GM19463 (cell line): ENCODE measurements around the gene FBXO28.

ENCODE experiments used
- ATAC-seq: cut with Tn5 transposase; IDR thresholded peaks from one replicate; pipeline ENCODE4 v1.9.1; 2021; ENCODE audit warnings: mild to moderate bottlenecking, moderate library complexity; ENCODE audit not compliant: unreplicated experiment

FBXO28 gene

DNA sequence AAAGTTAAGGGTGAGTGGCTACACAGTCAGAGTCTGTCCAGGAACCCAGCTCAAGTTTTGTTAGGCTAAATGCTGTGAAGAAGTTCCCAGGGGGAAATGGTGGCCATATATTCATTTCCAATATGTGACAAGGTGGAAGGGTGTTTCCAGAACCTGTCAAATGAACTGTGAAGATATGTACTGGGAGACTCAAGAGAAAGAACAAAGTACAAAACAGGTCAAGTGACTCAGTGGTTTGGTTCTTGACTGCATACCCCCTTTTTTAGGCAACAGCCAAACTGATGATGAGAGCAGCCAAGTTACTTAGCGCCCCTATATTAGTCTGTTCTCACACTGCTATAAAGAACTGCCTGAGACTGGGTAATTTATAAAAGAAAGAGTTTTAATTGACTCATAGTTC is 18.6 kb upstream of the FBXO28 start:
- ATAC-seq: no peak

DNA sequence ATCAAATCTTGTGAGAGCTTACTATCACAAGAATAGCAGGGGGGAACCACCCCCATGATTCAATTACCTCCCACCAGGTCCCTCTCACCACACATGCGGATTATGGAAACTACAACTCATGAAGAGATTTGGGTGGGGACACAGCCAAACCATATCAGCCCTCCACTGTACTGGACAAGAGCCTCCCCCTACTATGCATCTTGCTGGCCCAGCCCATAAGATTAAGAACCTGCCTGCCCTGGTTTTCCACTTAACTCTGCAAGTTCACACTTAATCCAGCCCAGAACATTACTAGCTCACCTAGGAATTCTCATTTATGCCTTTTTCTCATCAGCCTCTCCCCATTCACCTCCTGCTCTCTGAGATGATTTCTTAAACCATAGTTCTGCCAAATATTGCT is 18.0 kb upstream of the FBXO28 start:
- ATAC-seq: no peak

DNA sequence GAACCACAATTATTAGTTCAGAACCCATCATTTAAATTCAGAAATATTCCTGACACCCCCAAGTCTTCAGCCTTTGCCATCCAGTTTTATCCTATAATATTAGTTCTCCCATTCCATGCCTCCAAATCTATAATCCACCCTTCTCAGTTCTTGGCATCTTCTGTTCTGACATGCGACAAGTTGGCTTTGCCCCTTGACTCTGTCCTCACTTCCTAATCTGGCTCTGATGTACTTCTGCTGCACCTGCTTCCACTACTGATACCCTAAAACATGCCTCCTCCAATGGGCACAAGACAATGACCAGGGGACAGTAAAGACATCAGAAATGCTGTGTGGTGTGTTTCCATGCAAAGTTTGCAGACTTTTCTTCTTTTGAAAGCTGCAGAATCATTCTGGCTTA is 17.1 kb upstream of the FBXO28 start:
- no peak for ATAC-seq

DNA sequence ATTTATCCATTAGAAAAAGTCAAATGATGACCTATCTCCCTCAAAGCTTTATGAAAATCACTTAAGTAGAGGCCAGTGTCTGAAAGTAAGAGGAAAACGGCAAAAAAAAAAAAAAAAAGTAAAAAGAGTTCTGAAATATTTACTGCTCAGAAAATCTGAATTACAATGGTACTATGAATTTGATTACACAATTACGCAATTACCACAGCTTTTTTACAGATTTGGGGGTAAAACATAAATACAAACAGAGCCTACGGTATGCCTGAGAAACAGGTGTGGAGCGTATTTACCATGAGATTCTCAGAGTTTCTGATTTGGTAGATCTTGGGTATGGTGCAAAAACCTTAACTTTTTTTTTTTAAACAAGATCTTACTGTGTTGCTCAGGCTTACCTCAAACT is 15.9 kb upstream of the FBXO28 start:
- no peak for ATAC-seq

DNA sequence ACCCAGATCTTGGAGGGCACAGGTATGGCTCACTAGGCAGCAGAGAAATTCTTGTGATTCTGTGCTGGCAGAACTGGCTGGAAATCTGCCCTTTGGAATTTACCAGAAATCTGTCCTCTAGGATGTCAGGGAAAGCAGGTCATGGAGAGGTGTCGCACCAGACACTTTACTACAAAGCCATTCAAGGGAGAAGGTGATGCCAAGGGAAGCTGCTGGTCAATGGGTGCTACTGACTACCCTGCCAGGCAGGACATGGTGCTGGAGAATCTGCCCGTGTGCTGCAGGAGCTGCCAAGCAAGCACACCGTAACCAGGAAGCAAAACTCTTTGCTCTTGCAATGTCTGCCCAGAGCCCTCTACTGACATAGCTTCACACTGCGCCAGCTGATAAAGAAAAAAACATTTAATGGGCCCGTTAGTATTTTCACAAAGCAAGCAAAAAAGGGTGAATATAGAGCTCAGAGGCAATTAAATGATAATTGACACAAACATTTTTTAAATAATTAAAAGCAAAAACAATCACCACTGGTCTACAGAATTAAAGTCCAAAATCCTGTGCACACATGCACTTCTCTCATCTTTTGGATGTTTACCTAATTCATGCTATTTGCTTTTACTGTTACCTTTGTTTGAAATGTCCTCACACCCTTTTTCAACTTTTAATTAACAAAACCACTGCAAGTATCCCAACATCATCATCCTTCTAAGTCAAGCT is 7.2 kb upstream of the FBXO28 start:
- ATAC-seq: peak; percentile 72

DNA sequence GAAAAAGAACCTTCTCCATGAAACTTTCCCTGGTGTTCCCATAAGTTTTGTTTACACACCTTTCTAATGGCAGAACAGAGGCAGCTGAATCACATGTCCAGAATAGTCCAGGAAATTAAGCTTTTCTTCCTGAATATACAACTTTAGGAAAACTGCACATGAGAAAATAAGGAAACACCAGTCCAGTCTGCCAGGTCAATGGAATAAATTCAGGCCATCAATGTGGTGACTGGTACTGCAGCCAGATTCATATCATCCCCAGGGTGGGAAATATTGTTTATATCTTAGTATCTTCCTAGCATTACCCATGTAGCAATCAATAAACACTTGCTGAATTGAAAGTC is 6.7 kb upstream of the FBXO28 start:
- ATAC-seq: no peak

DNA sequence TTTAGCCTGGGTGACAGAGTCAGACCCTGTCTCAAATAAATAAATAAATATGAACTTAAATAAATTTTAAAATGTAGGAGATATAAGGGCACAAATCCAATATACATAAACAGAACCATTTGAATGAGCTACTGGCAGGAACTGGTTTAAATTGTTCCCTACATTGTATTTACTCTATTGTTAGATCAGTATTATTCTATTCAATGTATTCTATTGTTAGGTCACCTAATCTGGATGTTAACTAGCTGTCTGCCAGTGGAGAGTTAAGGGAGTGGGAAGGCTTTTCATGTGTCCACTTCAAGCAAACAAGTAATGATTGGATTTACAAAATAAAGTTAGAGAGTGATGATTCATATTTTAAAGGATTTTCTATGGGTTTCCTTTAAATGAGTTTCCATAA is 4.9 kb upstream of the FBXO28 start:
- ATAC-seq: no peak

DNA sequence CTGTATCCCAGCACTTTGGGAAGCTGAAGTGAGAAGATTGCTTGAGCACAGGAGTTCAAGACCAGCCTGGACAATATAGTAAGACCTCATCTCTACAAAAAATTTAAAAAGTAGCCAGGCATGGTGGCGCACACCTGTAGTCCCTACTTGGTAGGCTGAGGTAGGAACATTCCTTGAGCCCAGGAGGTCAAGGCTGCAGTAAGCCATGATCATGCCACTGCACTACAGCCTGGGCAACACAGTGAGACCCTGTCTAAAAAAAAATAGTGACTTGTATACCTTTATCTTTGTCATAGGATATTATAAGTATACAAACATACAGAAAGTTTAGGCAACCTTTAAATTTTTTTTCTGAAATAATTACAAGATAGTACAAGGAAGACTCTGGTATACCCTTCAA is 3.9 kb upstream of the FBXO28 start:
- ATAC-seq: no peak

DNA sequence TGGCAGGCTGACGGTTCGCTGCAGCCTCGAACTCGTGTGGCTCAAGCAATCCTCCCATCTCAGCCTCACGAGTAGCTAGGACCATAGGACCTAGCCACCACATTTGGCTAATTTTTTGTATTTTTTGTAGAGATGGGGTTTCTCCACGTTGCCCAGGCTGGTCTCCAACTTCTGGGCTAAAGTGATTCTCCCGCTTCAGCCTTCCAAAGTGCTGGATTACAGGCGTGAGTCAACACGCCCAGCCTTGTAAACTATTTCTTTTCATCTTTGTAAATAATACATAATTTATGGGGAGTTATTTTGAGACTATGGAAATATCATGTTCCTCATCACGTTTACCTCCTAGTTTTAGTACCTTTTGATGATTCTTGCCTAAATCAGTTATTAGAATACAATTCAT is 906 bp upstream of the FBXO28 start:
- ATAC-seq: no peak

DNA sequence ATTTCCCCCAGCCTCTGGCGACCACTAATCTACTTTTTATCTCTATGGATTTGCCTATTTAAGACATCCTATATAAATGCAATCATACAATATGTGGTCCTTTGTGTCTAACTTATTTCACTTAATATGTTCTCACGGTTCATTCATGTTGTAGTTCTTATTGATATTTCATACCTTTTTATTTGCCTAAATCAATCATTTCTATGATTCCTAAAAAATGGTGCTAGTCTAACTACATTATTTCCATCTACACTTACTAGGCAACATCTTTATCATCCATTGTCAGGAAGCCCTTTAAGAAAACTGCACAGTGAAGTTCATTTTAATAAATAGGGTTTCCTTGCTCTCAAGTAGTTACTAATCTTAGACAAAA is 380 bp upstream of the FBXO28 start:
- ATAC-seq: no peak

DNA sequence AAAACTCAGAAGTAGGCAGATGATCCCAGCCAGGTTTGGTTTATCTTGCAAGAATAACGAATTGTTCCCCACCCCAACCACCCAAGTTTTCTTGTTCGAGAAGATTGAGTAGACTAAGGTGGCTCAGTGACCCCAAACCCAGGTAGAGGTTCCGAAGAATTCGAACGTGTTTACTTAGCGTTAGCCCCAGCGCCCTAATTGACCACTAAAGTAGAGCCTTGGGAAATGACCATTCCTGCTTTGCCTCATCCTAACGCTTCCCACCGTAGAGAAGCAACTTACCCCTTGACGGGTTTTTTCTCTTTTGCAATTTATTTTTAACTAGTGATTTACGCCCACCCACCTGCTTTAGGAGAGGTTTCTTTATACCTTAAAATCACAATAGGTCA is 870 bp downstream of the FBXO28 start:
- no peak for ATAC-seq

DNA sequence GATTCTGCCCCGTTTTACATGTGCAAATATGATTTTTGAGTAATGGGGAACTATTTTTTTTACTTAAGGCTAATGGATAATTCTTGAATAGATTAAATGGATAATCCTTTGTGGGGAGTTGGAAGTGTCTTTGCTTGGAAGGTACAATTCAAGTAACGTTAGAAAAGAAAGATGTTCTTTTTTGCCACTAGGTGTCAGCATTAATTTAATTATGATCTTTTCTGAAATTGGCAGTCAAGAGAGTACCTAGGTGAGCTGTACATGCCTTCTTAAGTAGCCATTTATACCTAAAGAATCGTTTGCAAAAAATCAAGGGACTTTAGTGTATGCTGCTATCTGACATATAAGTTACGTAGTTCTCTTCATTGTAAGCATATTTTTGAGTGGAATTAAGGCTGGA is 2.2 kb downstream of the FBXO28 start:
- ATAC-seq: no peak

DNA sequence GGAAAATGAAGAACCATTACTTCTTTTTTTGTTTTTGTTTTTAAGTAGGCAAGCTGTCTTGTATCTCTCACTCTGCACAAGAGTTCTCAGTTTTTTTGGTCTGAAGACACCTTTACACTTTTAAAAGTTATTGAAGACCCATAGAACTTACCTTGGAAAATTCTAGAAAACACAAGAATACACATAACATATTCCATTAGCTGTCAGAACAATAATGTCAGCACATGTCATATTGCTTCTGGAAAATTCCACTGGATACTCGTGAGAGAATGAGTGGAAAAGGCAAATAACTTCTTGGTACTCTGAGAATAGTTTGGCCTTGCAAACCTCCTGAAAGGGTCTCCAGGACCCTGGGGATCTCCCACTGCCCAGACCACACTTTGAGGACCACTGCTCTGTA is 4.8 kb downstream of the FBXO28 start:
- ATAC-seq: no peak

DNA sequence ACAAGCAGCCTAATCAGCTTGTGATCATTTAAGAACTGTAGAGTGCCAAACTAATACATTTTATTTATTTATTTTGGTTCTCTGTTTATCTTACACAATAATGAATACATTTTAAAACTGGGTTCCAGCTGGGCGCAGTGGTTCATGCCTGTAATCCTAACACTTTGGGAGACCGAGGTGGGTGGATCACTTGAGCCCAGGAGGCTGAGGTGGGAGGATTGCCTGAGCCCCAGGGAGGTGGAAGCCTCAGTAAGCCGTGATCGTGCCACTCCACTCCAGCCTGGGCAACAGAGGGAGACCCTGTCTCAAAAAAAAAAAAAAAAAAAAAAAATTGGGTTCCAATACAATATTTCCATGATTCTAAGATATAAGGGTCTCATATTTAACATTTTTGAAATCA is 9.2 kb downstream of the FBXO28 start:
- no peak for ATAC-seq

DNA sequence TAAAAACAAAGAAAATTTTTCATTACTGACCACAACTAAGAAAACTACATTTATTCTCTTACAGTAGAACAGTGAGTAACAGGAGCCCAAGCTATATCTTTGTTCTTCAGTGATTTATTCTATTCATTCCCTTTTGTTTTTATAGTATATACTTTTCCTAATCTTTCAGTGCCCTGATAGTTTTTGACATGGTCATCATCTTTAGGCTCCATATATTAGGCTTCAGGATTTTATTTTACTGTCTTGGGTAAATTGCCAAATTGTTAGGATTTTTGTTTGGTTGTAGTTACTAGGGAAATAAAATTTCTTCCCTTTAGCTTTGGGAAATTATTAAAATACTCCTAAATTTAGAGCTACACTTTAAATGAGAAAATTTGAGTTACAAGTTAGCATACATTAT is 10.3 kb downstream of the FBXO28 start:
- ATAC-seq: no peak

DNA sequence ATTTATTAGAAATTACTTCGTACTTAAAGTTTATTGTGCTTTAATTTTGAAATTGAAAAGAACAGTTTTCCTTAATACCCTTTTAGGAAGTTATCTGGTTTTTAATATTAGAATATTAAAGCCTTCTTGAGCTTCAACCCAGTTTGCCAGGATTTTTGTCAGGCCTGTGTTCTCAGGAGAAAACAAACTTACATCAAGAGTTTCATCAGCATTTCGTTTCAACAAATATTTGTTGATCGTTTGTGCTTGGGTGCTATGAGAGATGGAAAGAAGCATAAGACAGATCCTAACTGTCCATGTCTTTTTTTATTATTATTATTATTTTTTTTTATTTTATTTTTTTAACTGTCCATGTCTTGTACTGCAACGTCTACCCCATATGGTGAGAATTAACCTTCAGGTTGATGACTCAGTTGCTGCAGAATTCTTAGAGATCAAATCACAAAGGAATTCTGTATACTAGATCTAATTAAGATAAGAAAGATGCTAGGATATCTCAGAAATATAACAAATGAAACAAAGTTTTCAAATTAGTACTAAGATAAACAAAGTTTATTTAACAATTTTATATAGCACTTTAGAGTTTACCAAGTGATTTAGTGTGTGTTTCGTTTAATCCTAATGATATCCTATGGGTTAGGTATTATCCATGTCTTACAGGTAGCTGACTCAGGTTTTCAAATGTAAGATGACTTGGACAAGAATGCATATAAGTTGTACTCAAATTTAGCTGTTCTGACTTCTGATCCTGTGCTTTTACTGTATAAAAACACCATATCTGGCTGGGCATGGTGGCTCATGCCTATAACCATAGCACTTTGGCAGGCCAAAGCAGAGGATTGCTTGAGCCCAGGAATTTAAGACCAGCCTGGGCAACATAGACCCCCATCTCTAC is 14.3 kb downstream of the FBXO28 start:
- no peak for ATAC-seq

DNA sequence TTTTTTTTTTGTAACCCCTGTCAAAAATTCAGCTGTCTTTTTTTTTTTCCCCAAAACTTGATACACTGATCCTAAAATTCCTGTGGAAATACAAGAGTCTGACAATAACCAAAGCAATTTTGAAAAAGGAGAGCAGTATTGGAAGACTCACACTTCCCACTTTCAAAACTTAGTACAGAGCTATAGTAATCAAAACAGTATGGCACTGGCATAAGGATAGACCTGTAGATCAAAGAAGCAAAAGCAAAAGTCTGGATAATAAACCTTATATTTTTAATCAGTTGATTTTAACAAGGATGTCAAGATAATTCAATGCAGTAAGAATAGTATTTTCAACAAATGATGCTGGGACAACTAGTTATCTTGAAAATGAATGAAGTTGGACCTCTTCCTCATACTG is 17.3 kb downstream of the FBXO28 start:
- ATAC-seq: no peak

DNA sequence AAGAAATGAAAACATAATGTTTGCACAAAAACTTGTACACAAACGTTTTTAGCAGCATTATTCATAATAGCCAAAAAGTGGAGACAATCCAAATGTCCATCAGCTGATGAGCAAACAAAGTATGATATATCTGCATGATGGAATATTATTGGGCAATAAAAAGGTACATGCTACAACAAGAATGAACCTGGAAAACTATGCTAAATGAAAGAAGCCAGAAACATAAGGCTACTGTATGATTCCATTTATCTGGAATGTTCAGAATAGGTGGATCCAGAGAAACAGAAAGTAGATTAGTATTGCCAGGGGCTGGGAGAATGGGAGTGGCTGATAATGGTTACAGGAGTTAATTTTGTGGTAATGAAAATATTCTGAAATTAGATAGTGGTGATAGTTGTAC is 19.0 kb downstream of the FBXO28 start:
- no peak for ATAC-seq

DNA sequence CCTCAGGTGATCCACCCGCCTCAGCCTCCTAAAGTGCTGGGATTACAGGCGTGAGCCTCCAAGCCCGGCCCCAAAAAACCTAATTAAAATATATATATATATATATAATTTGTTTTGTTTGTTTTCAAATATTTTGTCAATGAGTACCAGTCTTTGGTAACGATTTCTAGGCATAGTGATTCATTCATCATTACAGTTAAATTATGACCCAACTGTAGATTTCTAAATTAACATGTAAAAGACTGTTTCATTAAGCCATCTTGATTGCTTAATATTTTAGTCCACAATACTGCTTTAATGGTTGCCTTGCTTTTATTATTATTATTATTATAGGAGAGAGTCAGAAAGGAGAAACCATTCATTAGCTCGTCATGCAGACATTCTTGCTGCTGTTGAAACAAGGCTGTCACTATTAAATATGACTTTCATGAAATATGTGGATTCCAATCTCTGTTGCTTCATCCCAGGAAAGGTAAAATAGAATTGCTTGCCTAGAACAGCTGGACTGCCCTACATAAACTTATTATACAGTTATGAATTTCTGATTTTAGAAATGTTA is 19.9 kb downstream of the FBXO28 start:
- no peak for ATAC-seq

DNA sequence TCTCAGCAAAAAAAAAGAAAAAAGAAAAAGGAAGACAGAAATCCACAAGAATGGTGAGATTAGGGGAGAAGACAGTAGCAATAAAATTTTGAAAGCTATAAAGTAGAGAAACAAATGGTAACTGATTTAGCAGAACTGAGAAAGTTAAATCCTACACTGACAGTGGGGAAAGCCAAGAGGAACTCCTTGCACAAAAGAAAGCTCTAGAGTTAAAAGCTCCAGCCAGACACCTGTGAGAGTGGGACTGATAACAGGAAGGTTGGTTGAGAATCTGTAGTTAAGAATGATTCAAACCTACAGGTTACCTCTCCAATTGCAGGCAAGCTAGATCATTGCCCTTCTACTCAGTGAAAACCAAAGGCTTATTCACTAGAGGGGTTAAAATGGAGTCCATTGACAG is 23.6 kb downstream of the FBXO28 start:
- ATAC-seq: no peak

DNA sequence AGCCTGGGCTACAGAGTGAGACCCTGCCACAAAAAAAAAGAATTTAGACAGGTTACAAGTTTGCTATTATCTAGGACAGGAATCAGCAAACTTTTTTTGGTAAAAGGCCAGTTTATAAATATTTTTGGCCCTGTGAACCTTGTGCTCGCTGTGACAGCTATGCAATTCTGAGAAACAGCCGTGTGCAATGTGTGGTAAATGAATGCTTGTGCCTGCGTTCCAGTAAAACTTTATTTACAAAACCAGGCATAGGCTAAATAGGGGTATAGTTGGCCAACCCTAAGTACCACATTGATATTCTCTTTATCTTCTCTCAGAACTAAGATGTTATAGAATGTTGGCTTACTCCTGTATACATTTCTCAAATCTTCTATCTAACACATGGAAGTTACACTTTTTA is 24.3 kb downstream of the FBXO28 start:
- no peak for ATAC-seq

DNA sequence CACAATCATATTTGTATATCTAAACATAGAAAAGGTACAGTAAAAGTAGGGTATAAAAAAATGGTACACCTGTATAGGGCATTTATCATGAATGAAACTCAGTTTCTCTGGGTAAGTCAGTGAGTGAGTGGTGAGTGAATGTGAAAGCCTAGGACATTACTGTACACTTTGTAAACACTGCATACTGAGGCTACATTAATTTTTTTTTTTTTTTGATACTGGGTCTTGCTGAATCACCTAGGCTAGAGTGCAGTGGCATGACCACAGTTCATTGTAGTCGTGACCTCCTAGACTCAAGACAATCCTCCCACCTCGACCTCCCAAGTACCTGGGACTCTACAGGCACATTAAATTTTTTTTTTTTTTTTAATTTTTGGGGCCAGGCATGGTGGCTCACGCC is 27.8 kb downstream of the FBXO28 start:
- no peak for ATAC-seq
